ENCODE results near the gene RUNX2.

GRCh38 chr6:45678285-45678607 lies 350.1 kb downstream of the RUNX2 start:
- no peak for TF ChIP-seq CTCF (IDR thresholded peaks at IDR 0.05 in 8 of 11, conservative IDR thresholded peaks at IDR 0.05 in 3 of 11)
- TF ChIP-seq POLR2A (IDR thresholded peaks at IDR 0.05): no peak

Data from spleen (tissue), 7 donors.